Loucy (cell line): Measurements from ENCODE around the gene TNFRSF13B.
A peak's percentile ranks its signal among the peaks of the same experiment; 100 is the strongest.

Source experiments
- H2AFZ ChIP-seq: fragments of 200-600 bp; sonication (generic); 2 replicates; pipeline ENCODE4 v1.6.0; 2016; ENCODE audit warnings: antibody characterized with exemption, mild to moderate bottlenecking, low read length, moderate library complexity
- H3F3A ChIP-seq: fragments of 200-600 bp; 2 replicates; pipeline ENCODE4 v1.6.0; 2016; ENCODE audit warnings: antibody characterized with exemption, low read depth, mild to moderate bottlenecking
- H3K27me3 ChIP-seq: fragments of 200-600 bp; sonication (generic); 2 replicates; pipeline ENCODE4 v1.6.1; 2014; ENCODE audit warnings: low read length, mild to moderate bottlenecking; ENCODE audit not compliant: insufficient read depth, poor library complexity, severe bottlenecking
- H3K36me3 ChIP-seq: fragments of 200-600 bp; sonication (generic); 2 replicates; pipeline ENCODE4 v1.6.1; 2016; ENCODE audit warnings: low read length; ENCODE audit not compliant: insufficient read depth
- H3K4me1 ChIP-seq: fragments of 200-600 bp; sonication (generic); 2 replicates; pipeline ENCODE4 v1.5.1; 2014; ENCODE audit warnings: low read length, mild to moderate bottlenecking; ENCODE audit not compliant: insufficient read depth, poor library complexity, severe bottlenecking
- H3K4me2 ChIP-seq: fragments of 200-600 bp; sonication (generic); 2 replicates; pipeline ENCODE4 v1.6.0; 2014; ENCODE audit warnings: antibody characterized with exemption, low read length, low read depth, mild to moderate bottlenecking; ENCODE audit not compliant: poor library complexity, severe bottlenecking
- H3K4me3 ChIP-seq: fragments of 200-600 bp; sonication (generic); 2 replicates; pipeline ENCODE4 v1.5.1; 2014; ENCODE audit warnings: low read length, mild to moderate bottlenecking, mixed read lengths; ENCODE audit not compliant: poor library complexity, severe bottlenecking
- H3K79me2 ChIP-seq: fragments of 200-600 bp; sonication (generic); 2 replicates; pipeline ENCODE4 v1.6.1; 2014; ENCODE audit warnings: low read length; ENCODE audit not compliant: insufficient read depth
- H3K9ac ChIP-seq: fragments of 200-600 bp; sonication (generic); 2 replicates; pipeline ENCODE4 v1.6.0; 2014; ENCODE audit warnings: mild to moderate bottlenecking, low read depth, low read length, moderate library complexity; ENCODE audit not compliant: poor library complexity, severe bottlenecking
- H3K9me2 ChIP-seq: fragments of 200-600 bp; sonication (generic); replicated peaks from 2 replicates; pipeline ENCODE4 v1.6.1; 2016; ENCODE audit warnings: low read depth, low read length, mixed read lengths
- H3K9me3 ChIP-seq: fragments of 200-600 bp; sonication (generic); 2 replicates; pipeline ENCODE4 v1.6.1; 2014; ENCODE audit warnings: mild to moderate bottlenecking, antibody characterized with exemption, low read length, low read depth; ENCODE audit not compliant: insufficient read depth
- H4K20me1 ChIP-seq: fragments of 200-600 bp; sonication (generic); 2 replicates; pipeline ENCODE4 v1.6.0; 2014; ENCODE audit warnings: antibody characterized with exemption, low read length, mild to moderate bottlenecking; ENCODE audit not compliant: insufficient read depth, poor library complexity, severe bottlenecking
- EZH2phosphoT487 ChIP-seq: fragments of 200-600 bp; IDR thresholded peaks from 2 replicates; pipeline ENCODE4 v1.6.1; 2018; ENCODE audit warnings: antibody characterized with exemption, mild to moderate bottlenecking, moderate library complexity, borderline replicate concordance
- TF ChIP-seq, protein P1 (sequence below): fragments of 200-600 bp; sonication (generic); conservative IDR thresholded peaks from 2 replicates; pipeline ENCODE4 v1.5.1; 2014; ENCODE audit warnings: mild to moderate bottlenecking, antibody characterized with exemption, low read length

Gene TNFRSF13B

GRCh38 chr17:17019891-17020456, 48.1 kb upstream of the TNFRSF13B start:
- Histone ChIP-seq H3K9me2 (no peaks in the 10 kb centered on the region), H3K27me3 (no peaks in the 10 kb centered on the region), H3K9me3 (no peaks in the 10 kb centered on the region), H3K4me1 (peaks cover 24% of the 10 kb centered on the region), H3K36me3 (no peaks in the 10 kb centered on the region), H3K4me3 (no peak overlapping the region), H4K20me1 (no peaks in the 10 kb centered on the region), H3K4me2 (no peak overlapping the region), H3F3A (no peaks in the 10 kb centered on the region), H3K9ac (no peak overlapping the region), H2AFZ (no peak overlapping the region), H3K79me2 (no peaks in the 10 kb centered on the region)
- TF ChIP-seq, protein P1, sequence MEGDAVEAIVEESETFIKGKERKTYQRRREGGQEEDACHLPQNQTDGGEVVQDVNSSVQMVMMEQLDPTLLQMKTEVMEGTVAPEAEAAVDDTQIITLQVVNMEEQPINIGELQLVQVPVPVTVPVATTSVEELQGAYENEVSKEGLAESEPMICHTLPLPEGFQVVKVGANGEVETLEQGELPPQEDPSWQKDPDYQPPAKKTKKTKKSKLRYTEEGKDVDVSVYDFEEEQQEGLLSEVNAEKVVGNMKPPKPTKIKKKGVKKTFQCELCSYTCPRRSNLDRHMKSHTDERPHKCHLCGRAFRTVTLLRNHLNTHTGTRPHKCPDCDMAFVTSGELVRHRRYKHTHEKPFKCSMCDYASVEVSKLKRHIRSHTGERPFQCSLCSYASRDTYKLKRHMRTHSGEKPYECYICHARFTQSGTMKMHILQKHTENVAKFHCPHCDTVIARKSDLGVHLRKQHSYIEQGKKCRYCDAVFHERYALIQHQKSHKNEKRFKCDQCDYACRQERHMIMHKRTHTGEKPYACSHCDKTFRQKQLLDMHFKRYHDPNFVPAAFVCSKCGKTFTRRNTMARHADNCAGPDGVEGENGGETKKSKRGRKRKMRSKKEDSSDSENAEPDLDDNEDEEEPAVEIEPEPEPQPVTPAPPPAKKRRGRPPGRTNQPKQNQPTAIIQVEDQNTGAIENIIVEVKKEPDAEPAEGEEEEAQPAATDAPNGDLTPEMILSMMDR, result no peak

DNA sequence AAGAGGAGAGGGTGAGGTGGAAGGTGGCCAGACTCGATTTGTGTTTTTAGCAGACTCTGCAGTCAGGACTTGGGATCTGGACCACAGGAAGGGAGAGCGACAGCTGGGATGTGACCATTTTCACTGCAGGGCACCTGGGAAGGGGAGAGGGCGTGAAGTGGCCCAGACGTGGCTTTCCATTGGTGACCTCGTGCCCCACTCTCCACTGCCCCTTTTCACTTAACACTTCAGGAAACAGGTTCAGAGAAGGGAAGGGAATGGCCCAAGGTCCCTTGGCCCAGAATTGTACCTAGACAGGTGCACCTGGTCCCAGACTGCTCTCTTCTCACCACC, 47.5 kb upstream of the TNFRSF13B start:
- H3K9me3 ChIP-seq, result no peaks in the 10 kb centered on the region
- H3K4me1 ChIP-seq, result peaks cover 24% of the 10 kb centered on the region
- no peaks in the 10 kb centered on the region for H3K27me3 ChIP-seq
- no peak overlapping the region for H3K9ac ChIP-seq
- no peaks in the 10 kb centered on the region for H3K36me3 ChIP-seq
- H2AFZ ChIP-seq, result no peak overlapping the region
- H3K4me2 ChIP-seq, result no peak overlapping the region
- H3K4me3 ChIP-seq, result no peak overlapping the region
- H3K9me2 ChIP-seq, result no peaks in the 10 kb centered on the region
- H3K79me2 ChIP-seq, result no peaks in the 10 kb centered on the region
- no peaks in the 10 kb centered on the region for H3F3A ChIP-seq
- no peaks in the 10 kb centered on the region for H4K20me1 ChIP-seq
- no peak for TF ChIP-seq EZH2phosphoT487
- TF ChIP-seq, protein P1, result no peak

DNA sequence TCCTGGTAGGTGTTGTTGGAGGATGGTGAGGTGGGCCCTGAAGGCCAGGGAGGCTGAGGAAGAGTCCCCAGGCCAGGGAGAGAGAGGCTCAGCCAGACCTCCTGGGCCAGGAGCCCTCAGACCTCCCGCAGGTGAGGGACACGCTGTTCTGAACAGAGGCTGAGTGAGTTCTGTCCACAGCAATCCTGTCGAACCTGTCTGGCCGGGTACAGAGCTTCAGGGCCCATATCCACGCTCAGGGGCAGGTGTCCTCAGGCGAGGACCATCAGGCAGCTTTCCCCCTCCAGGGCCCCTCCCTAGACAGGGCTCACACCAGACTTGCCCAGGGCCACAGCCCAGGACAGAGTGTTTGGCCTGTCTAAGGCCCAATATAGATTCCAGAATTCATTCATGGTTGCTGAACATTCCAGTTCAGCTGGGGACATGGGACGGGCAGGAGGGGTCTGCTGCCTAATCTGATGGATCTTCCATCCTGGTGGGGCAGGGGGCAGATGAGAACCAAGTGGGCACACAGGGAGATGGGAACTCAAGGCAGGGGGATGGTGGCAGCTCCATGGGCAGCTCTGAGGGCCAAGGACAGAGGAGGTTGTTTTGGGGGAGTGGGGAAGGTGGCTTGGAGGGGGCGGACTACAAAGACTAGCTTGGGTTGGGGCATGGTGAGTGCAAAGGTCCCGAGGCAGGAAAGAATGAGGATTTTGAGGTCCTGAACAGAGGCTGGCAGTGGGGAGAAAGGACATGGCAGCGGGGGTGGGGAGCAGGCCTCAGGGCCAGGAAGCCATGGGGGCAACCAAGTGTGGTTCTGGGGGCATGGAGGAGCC, 46.9 kb upstream of the TNFRSF13B start:
- Histone ChIP-seq H3K4me3 (peak overlapping the region; percentile 14), H3K79me2 (no peaks in the 10 kb centered on the region), H3K4me1 (peaks cover 24% of the 10 kb centered on the region), H3K9ac (peak overlapping the region; percentile 40), H3K36me3 (no peaks in the 10 kb centered on the region), H2AFZ (peak overlapping the region; percentile 49), H3K27me3 (no peaks in the 10 kb centered on the region), H3K4me2 (peak overlapping the region; percentile 49), H3K9me2 (no peaks in the 10 kb centered on the region), H4K20me1 (no peaks in the 10 kb centered on the region), H3F3A (no peaks in the 10 kb centered on the region), H3K9me3 (no peaks in the 10 kb centered on the region)
- no peak for TF ChIP-seq EZH2phosphoT487
- TF ChIP-seq, protein P1, result no peak
